ENCODE measurements around the gene ATG2B.

Gene ATG2B

GRCh38 chr14:96274122-96274521 is 89.0 kb downstream of the ATG2B start:
- no peak overlapping the region for H2BK5ac ChIP-seq (ENCODE audit: low read length)
- no peak overlapping the region for H3K4me2 ChIP-seq (ENCODE audit: insufficient read depth, low read length, poor library complexity, severe bottlenecking)
- H2BK12ac ChIP-seq (ENCODE audit: low read length) = no peak overlapping the region
- peaks cover 0 to 4% (median 0%) of the 10 kb centered on the region in 3 experiments for H3K27me3 ChIP-seq (ENCODE audit: control insufficient read depth in 3 of 3, insufficient read depth in 3 of 3, low read depth in 1 of 3, low read length in 3 of 3)
- no peak overlapping the region for H2BK120ac ChIP-seq (ENCODE audit: low read depth, low read length)
- DNase-seq (ENCODE audit: low spot score) = no peak
- H2BK15ac ChIP-seq (ENCODE audit: low read length) = no peak overlapping the region
- H3K4ac ChIP-seq (ENCODE audit: low read length) = no peak overlapping the region
- H3K36me3 ChIP-seq (replicated peaks in 1 of 2; ENCODE audit: control insufficient read depth in 2 of 2, insufficient read depth in 2 of 2, low read length in 2 of 2) = no peaks in the 10 kb centered on the region
- peaks cover 0 to 2% of the 10 kb centered on the region in 2 donors for H3K4me1 ChIP-seq (ENCODE audit: control insufficient read depth in 2 of 2, insufficient read depth in 1 of 2, low read depth in 1 of 2, low read length in 2 of 2)
- no peak overlapping the region for H3K27ac ChIP-seq (replicated peaks; ENCODE audit: low read length)
- no peak overlapping the region for H2AK5ac ChIP-seq (ENCODE audit: low read depth, low read length)
- H4K8ac ChIP-seq (ENCODE audit: low read depth, low read length) = no peak overlapping the region
- H3K18ac ChIP-seq (ENCODE audit: low read length) = no peak overlapping the region
- H3K9ac ChIP-seq (ENCODE audit: low read depth, low read length, poor library complexity) = no peak overlapping the region
- H3K79me1 ChIP-seq (ENCODE audit: low read depth, low read length) = no peaks in the 10 kb centered on the region
- H3K9me3 ChIP-seq (replicated peaks in 1 of 2; ENCODE audit: control insufficient read depth in 2 of 2, insufficient read depth in 1 of 2, low read depth in 1 of 2, low read length in 2 of 2) = peaks cover 3 to 15% of the 10 kb centered on the region in 2 donors
- H2AFZ ChIP-seq (ENCODE audit: low read length) = no peak overlapping the region
- H3K4me3 ChIP-seq (ENCODE audit: low read length in 2 of 2) = no peak overlapping the region
- no CpG with 5 or more reads among the region's 5 CpGs for WGBS, 2 donors (ENCODE audit: extremely low coverage in 2 of 2, insufficient read length in 2 of 2, insufficient replicate concordance in 1 of 2)
- H3K14ac ChIP-seq (ENCODE audit: low read length) = no peak overlapping the region
- no peak overlapping the region for H4K91ac ChIP-seq (ENCODE audit: low read depth, low read length, poor library complexity)
- no peak overlapping the region for H3K23ac ChIP-seq (ENCODE audit: low read depth, low read length, poor library complexity)

GRCh38 chr14:96273629-96274028 is 89.5 kb downstream of the ATG2B start:
- WGBS, 2 donors (ENCODE audit: extremely low coverage in 2 of 2, insufficient read length in 2 of 2, insufficient replicate concordance in 1 of 2) = no CpG with 5 or more reads among the region's 5 CpGs
- Histone ChIP-seq H3K27ac (replicated peaks; ENCODE audit: low read length) (no peak overlapping the region), H2BK12ac (ENCODE audit: low read length) (no peak overlapping the region)

GRCh38 chr14:96272777-96273473 is 90.2 kb downstream of the ATG2B start:
- no peak overlapping the region for H2BK12ac ChIP-seq (ENCODE audit: low read length)

More at GRCh38 chr14:96273629-96274028, 89.5 kb downstream of the ATG2B start:
- no peak overlapping the region for H2AFZ ChIP-seq (ENCODE audit: low read length)
- no peaks in the 10 kb centered on the region for H3K36me3 ChIP-seq (replicated peaks in 1 of 2; ENCODE audit: control insufficient read depth in 2 of 2, insufficient read depth in 2 of 2, low read length in 2 of 2)
- H2AK5ac ChIP-seq (ENCODE audit: low read depth, low read length) = no peak overlapping the region
- H3K4me3 ChIP-seq (ENCODE audit: low read length in 2 of 2) = no peak overlapping the region
- H3K4me2 ChIP-seq (ENCODE audit: insufficient read depth, low read length, poor library complexity, severe bottlenecking) = no peak overlapping the region
- no peak overlapping the region for H4K91ac ChIP-seq (ENCODE audit: low read depth, low read length, poor library complexity)
- H3K14ac ChIP-seq (ENCODE audit: low read length) = no peak overlapping the region
- H4K8ac ChIP-seq (ENCODE audit: low read depth, low read length) = no peak overlapping the region
- H3K27me3 ChIP-seq (ENCODE audit: control insufficient read depth in 3 of 3, insufficient read depth in 3 of 3, low read depth in 1 of 3, low read length in 3 of 3) = peaks cover 0 to 4% (median 0%) of the 10 kb centered on the region in 3 experiments
- peaks cover 0 to 2% of the 10 kb centered on the region in 2 donors for H3K4me1 ChIP-seq (ENCODE audit: control insufficient read depth in 2 of 2, insufficient read depth in 1 of 2, low read depth in 1 of 2, low read length in 2 of 2)
- no peaks in the 10 kb centered on the region for H3K79me1 ChIP-seq (ENCODE audit: low read depth, low read length)
- no peak overlapping the region for H3K9ac ChIP-seq (ENCODE audit: low read depth, low read length, poor library complexity)
- no peak overlapping the region for H3K23ac ChIP-seq (ENCODE audit: low read depth, low read length, poor library complexity)
- no peak overlapping the region for H2BK120ac ChIP-seq (ENCODE audit: low read depth, low read length)
- H3K4ac ChIP-seq (ENCODE audit: low read length) = no peak overlapping the region
- H3K9me3 ChIP-seq (replicated peaks in 1 of 2; ENCODE audit: control insufficient read depth in 2 of 2, insufficient read depth in 1 of 2, low read depth in 1 of 2, low read length in 2 of 2) = peaks cover 3 to 14% of the 10 kb centered on the region in 2 donors
- H2BK15ac ChIP-seq (ENCODE audit: low read length) = no peak overlapping the region
- DNase-seq (ENCODE audit: low spot score) = no peak
- H2BK5ac ChIP-seq (ENCODE audit: low read length) = no peak overlapping the region
- no peak overlapping the region for H3K18ac ChIP-seq (ENCODE audit: low read length)

GRCh38 chr14:96271421-96271762 is 91.7 kb downstream of the ATG2B start:
- Histone ChIP-seq H3K4me1 (ENCODE audit: control insufficient read depth in 2 of 2, insufficient read depth in 1 of 2, low read depth in 1 of 2, low read length in 2 of 2) (peaks cover 0 to 6% of the 10 kb centered on the region in 2 donors), H2BK12ac (ENCODE audit: low read length) (no peak overlapping the region), H4K8ac (ENCODE audit: low read depth, low read length) (no peak overlapping the region), H4K91ac (ENCODE audit: low read depth, low read length, poor library complexity) (no peak overlapping the region), H3K27ac (replicated peaks; ENCODE audit: low read length) (no peak overlapping the region), H2BK5ac (ENCODE audit: low read length) (no peak overlapping the region), H2AFZ (ENCODE audit: low read length) (no peak overlapping the region), H2BK15ac (ENCODE audit: low read length) (no peak overlapping the region), H3K4ac (ENCODE audit: low read length) (no peak overlapping the region), H3K23ac (ENCODE audit: low read depth, low read length, poor library complexity) (no peak overlapping the region), H3K27me3 (ENCODE audit: control insufficient read depth in 3 of 3, insufficient read depth in 3 of 3, low read depth in 1 of 3, low read length in 3 of 3) (peaks cover 0 to 4% (median 0%) of the 10 kb centered on the region in 3 experiments), H3K9ac (ENCODE audit: low read depth, low read length, poor library complexity) (no peak overlapping the region), H2BK120ac (ENCODE audit: low read depth, low read length) (no peak overlapping the region), H3K4me2 (ENCODE audit: insufficient read depth, low read length, poor library complexity, severe bottlenecking) (no peak overlapping the region), H3K36me3 (replicated peaks in 1 of 2; ENCODE audit: control insufficient read depth in 2 of 2, insufficient read depth in 2 of 2, low read length in 2 of 2) (no peaks in the 10 kb centered on the region), H3K9me3 (replicated peaks in 1 of 2; ENCODE audit: control insufficient read depth in 2 of 2, insufficient read depth in 1 of 2, low read depth in 1 of 2, low read length in 2 of 2) (peaks cover 0 to 3% of the 10 kb centered on the region in 2 donors), H3K18ac (ENCODE audit: low read length) (no peak overlapping the region), H3K4me3 (ENCODE audit: low read length in 2 of 2) (no peak overlapping the region), H3K14ac (ENCODE audit: low read length) (no peak overlapping the region), H3K79me1 (ENCODE audit: low read depth, low read length) (no peaks in the 10 kb centered on the region), H2AK5ac (ENCODE audit: low read depth, low read length) (no peak overlapping the region)
- DNase-seq (ENCODE audit: low spot score) = no peak
- WGBS, 2 donors (ENCODE audit: extremely low coverage in 2 of 2, insufficient read length in 2 of 2, insufficient replicate concordance in 1 of 2) = no CpG with 5 or more reads among the region's 1 CpG

More at GRCh38 chr14:96272777-96273473, 90.2 kb downstream of the ATG2B start:
- Histone ChIP-seq H3K4me1 (ENCODE audit: control insufficient read depth in 2 of 2, insufficient read depth in 1 of 2, low read depth in 1 of 2, low read length in 2 of 2) (peaks cover 0 to 2% of the 10 kb centered on the region in 2 donors), H3K23ac (ENCODE audit: low read depth, low read length, poor library complexity) (no peak overlapping the region), H2BK5ac (ENCODE audit: low read length) (no peak overlapping the region), H3K4ac (ENCODE audit: low read length) (no peak overlapping the region), H4K91ac (ENCODE audit: low read depth, low read length, poor library complexity) (no peak overlapping the region), H3K4me2 (ENCODE audit: insufficient read depth, low read length, poor library complexity, severe bottlenecking) (no peak overlapping the region), H2AK5ac (ENCODE audit: low read depth, low read length) (no peak overlapping the region), H3K27me3 (ENCODE audit: control insufficient read depth in 3 of 3, insufficient read depth in 3 of 3, low read depth in 1 of 3, low read length in 3 of 3) (peaks cover 0 to 4% (median 0%) of the 10 kb centered on the region in 3 experiments), H2AFZ (ENCODE audit: low read length) (no peak overlapping the region), H3K79me1 (ENCODE audit: low read depth, low read length) (no peaks in the 10 kb centered on the region), H2BK120ac (ENCODE audit: low read depth, low read length) (no peak overlapping the region), H3K14ac (ENCODE audit: low read length) (no peak overlapping the region), H3K4me3 (ENCODE audit: low read length in 2 of 2) (no peak overlapping the region), H2BK15ac (ENCODE audit: low read length) (no peak overlapping the region), H3K36me3 (replicated peaks in 1 of 2; ENCODE audit: control insufficient read depth in 2 of 2, insufficient read depth in 2 of 2, low read length in 2 of 2) (no peaks in the 10 kb centered on the region), H3K18ac (ENCODE audit: low read length) (no peak overlapping the region), H3K9ac (ENCODE audit: low read depth, low read length, poor library complexity) (no peak overlapping the region), H3K27ac (replicated peaks; ENCODE audit: low read length) (no peak overlapping the region), H3K9me3 (replicated peaks in 1 of 2; ENCODE audit: control insufficient read depth in 2 of 2, insufficient read depth in 1 of 2, low read depth in 1 of 2, low read length in 2 of 2) (peaks cover under 1 to 7% of the 10 kb centered on the region in 2 donors), H4K8ac (ENCODE audit: low read depth, low read length) (no peak overlapping the region)
- DNase-seq (ENCODE audit: low spot score) = no peak
- no CpG with 5 or more reads among the region's 3 CpGs for WGBS, 2 donors (ENCODE audit: extremely low coverage in 2 of 2, insufficient read length in 2 of 2, insufficient replicate concordance in 1 of 2)

Measured in neuronal stem cell (in vitro differentiated cells).